GM10847 (cell line): ENCODE measurements around the gene TELO2.

Source experiments
- POLR2A ChIP-seq: IDR thresholded peaks from 2 replicates; pipeline ENCODE4 v1.6.1; 2011; ENCODE audit not compliant: insufficient read length; ENCODE audit errors: extremely low read depth

The TELO2 gene

DNA sequence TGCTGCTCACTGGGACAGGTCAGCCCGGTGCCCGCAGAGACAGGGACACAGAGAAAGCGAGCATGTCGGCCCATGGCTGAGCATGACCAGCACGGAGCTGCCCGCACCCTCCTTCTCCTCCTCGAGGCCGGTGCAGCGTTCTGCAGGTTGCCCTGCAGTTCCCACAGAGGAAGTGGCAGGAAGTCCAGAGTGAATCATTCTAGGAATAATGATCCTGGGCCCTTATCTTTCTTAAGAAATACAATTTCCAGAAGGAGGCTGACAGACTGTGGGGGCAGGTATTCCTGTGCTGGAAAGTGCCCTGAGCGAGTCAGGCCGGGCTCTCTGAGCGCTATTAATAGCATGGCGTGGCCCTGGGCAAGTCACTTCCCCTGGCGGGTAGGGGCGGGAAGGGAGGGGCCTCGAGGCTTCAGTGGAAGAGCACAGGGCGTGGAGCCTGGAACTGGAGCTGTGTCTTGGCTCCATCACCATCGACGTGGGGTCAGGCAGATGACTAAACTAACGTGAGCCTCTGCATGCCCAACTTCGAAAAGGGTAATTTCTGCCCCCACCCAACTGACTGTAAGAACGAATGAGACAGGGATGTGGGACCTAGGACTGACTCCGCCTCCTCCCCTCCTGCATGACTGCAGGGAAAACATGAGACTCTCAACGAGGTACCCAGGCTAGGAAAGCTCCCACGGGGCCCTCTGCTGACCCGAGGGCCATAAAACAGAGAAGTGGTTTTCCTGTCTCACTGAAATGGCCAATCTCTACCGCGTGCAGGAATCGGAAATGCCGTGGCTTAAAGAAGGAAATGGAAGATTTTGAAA lies 50.1 kb downstream of the TELO2 start:
- no peak for TF ChIP-seq POLR2A

DNA sequence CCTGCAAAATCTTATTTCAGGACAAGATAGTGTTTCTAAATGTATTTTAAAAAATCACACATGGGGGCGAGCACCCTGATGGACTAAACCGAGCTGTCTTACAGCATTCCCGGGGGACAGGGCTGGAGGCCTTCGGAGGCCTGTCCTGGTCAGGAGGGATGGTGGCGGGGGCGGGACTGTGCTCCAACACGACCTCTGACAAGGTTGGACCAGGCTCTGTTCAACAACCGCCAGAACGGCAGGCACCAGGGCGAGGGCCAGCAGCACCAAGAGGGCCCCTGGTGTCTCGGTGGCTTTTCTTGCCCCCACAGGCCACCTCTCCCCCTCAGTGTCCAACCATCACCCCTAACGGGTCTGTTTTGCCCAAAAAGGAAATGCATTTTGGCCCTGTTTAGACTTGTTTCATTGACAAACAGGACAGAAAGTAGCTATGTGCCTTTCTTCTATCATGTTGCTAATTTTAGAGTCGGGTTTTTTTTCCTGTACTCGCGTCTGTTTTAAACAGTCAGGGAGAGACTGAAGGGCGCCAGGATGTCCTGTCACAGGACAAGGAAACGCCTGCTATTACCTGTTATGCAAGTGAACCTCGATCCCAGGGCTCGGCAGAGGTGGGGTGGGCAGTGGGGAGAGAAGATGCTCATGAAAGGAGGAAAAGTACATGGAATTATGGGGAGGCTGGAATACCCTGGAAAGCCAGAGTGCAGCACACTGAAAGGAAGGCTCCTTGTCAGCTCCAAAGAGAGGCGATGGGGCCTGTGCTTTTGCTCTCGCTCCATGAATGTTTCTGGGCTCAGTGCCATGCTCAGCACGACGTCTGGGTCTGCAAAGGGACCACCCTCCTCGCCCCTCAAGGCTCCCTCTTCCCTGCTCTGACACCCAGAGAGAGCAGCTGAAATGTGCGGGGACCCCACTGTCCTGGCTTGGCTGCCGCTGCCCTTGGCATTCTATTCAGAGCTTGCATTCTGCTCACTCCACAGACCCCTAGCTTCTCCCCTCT lies 52.2 kb downstream of the TELO2 start:
- no peak for TF ChIP-seq POLR2A

GRCh38 chr16:1546430-1546829 lies 53.3 kb downstream of the TELO2 start:
- no peak for TF ChIP-seq POLR2A

DNA sequence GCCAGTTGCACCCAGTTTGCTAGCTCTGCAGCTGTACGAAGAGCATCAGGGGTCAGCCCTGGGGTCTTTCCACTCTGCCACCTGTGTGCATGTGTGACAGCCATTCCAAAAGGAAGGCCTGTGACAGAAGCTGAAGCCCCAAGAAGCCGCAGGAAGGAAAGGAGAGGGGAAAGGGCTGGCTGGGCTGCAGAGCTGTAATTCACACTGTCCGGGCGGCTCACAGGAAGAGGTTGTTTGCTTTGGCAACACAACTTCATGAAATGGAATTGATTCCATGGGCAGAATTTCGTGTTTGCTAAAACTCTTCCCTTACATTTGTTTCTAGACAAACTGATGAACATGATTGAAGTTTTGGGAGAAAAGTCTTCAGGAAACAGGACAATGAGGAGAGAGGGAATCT lies 55.1 kb downstream of the TELO2 start:
- TF ChIP-seq POLR2A: no peak

- TF ChIP-seq POLR2A: no peak
Measured at GRCh38 chr16:1548727-1549126, 55.6 kb downstream of the TELO2 start.

GRCh38 chr16:1550069-1550468 lies 56.9 kb downstream of the TELO2 start:
- TF ChIP-seq POLR2A: no peak

DNA sequence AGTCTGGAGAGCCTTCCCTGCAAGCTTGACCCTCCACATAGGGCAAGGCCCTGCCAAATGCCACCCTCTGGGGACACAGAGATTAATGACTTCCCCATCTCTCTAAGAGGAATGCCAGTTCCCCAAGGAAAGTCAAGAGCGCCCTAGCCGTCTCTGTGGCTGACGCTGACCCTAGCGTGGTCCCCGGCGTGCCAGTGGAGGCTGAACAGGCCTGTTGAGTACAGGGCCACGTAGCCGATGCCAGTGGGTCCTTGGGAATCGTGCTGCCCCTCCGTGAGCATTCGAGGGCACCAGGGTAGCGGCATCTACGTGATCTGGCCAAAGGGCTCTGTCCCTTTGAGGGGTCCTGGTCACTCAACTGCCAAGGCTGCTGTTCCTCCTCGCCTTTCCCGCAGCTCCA lies 57.5 kb downstream of the TELO2 start:
- TF ChIP-seq POLR2A: no peak

DNA sequence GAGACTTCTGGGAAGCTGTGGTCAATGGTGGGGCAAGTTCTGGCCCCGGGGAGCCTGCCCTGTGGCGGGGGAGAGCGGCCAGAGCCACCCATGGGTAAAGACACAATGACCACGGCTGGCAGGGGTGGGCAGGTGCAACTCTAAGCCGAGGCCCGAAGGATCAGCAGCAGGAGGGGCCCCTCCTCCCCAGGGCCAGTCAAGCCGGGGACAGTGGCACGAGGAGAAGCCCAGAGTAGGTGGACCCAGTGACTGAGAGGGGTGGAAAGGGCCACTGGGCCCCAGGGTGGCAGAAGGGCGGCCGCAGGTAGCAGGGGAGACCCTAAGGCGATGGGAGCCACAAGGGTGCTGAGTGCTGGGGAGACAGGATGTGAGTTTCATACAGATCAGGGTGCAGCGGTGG lies 58.0 kb downstream of the TELO2 start:
- TF ChIP-seq POLR2A: no peak

- TF ChIP-seq POLR2A: no peak
Measured at GRCh38 chr16:1552129-1552528, 59.0 kb downstream of the TELO2 start.

- no peak for TF ChIP-seq POLR2A
Measured at GRCh38 chr16:1553946-1554825, 61.0 kb downstream of the TELO2 start.

- TF ChIP-seq POLR2A: no peak
Measured at GRCh38 chr16:1554826-1555445, 61.8 kb downstream of the TELO2 start.

- TF ChIP-seq POLR2A: no peak
Measured at GRCh38 chr16:1556254-1556653, 63.1 kb downstream of the TELO2 start.

- TF ChIP-seq POLR2A: no peak
Measured at GRCh38 chr16:1557074-1557473, 63.9 kb downstream of the TELO2 start.

- TF ChIP-seq POLR2A: no peak
Measured at GRCh38 chr16:1557576-1557975, 64.4 kb downstream of the TELO2 start.
